Activated T-cell treated with anti-CD3 and anti-CD28 coated beads, Interleukin-2, amount 50 U/mL, for 1 hour (primary cell): ENCODE measurements around the gene ARID4B.
"Not testable (repeated sequence)": the region's sequence is repeated elsewhere in the genome, so short reads cannot be mapped to it uniquely, and the experiment has no call there.

Experiments
- DNase-seq: peaks from one replicate; pipeline ENCODE4 v3.0.0-alpha.2; 2020

The ARID4B gene

GRCh38 chr1:235297579-235297978, 30.4 kb downstream of the ARID4B start:
- DNase-seq: no peak

GRCh38 chr1:235296729-235297128, 31.2 kb downstream of the ARID4B start:
- DNase-seq: no peak

GRCh38 chr1:235295902-235296350, 32.1 kb downstream of the ARID4B start:
- no peak for DNase-seq

- DNase-seq: no peak
Measured at GRCh38 chr1:235293322-235293942, 34.5 kb downstream of the ARID4B start.

GRCh38 chr1:235292790-235293189, 35.2 kb downstream of the ARID4B start:
- no peak for DNase-seq

GRCh38 chr1:235291599-235292091, 36.3 kb downstream of the ARID4B start:
- DNase-seq: no peak

GRCh38 chr1:235290740-235291502, 37.1 kb downstream of the ARID4B start:
- no peak for DNase-seq

GRCh38 chr1:235289859-235290739, 37.9 kb downstream of the ARID4B start:
- no peak for DNase-seq

- no peak for DNase-seq
Measured at GRCh38 chr1:235287208-235287882, 40.6 kb downstream of the ARID4B start.

GRCh38 chr1:235286667-235287066, 41.3 kb downstream of the ARID4B start:
- no peak for DNase-seq

GRCh38 chr1:235284231-235284769, 43.7 kb downstream of the ARID4B start:
- DNase-seq: no peak

GRCh38 chr1:235283636-235284035, 44.3 kb downstream of the ARID4B start:
- DNase-seq: not testable (repeated sequence)

- no peak for DNase-seq
Measured at GRCh38 chr1:235280467-235280866, 47.5 kb downstream of the ARID4B start.

- no peak for DNase-seq
Measured at GRCh38 chr1:235279694-235280093, 48.3 kb downstream of the ARID4B start.

GRCh38 chr1:235278915-235279292, 49.1 kb downstream of the ARID4B start:
- DNase-seq: no peak

GRCh38 chr1:235278233-235278914, 49.6 kb downstream of the ARID4B start:
- no peak for DNase-seq

- no peak for DNase-seq
Measured at GRCh38 chr1:235277709-235278108, 50.3 kb downstream of the ARID4B start.

GRCh38 chr1:235275836-235276235, 52.1 kb downstream of the ARID4B start:
- no peak for DNase-seq

- no peak for DNase-seq
Measured at GRCh38 chr1:235275223-235275622, 52.8 kb downstream of the ARID4B start.

- DNase-seq: no peak
Measured at GRCh38 chr1:235272851-235273250, 55.1 kb downstream of the ARID4B start.

- no peak for DNase-seq
Measured at GRCh38 chr1:235270625-235271024, 57.4 kb downstream of the ARID4B start.

GRCh38 chr1:235269990-235270389, 58.0 kb downstream of the ARID4B start:
- DNase-seq: not testable (repeated sequence)
